ENCODE data around the gene MYO15B. TPM values are rescaled to one million over a fixed set of nuclear protein-coding genes. Genes with fewer than 3 reads are reported as not detected.

Gene MYO15B
- total and polyA plus RNA-seq, 2 donors = 78.1 to 108 TPM

DNA sequence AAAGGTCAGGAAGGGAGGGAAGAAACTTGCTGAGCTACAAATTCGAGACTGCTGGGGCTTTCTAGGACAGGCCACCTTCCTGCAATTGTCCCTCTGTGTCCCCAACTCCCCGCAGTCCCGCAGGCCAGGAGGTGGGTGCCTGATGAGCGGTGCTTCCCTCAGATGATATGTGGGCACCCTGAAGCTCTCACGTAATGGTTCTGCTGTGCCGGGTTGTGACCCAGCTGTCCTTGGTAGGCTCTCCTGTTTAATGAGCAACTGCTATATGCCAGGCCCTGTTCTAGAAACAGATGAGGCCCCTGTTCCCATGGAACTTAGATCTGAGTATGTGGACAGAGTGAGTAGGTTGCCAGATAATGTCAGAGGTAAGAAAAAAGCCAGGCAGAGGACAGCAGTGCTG lies 22.0 kb upstream of the MYO15B start:
- H3K36me3 ChIP-seq (ENCODE audit: insufficient read depth) = no peaks in the 10 kb centered on the region
- H3K4me3 ChIP-seq (ENCODE audit: low read depth, low read length) = no peak overlapping the region
- no peak overlapping the region for H3K27ac ChIP-seq (ENCODE audit: low read depth)
- no peak for DNase-seq (ENCODE audit: extremely low spot score)
- H3K4me1 ChIP-seq (ENCODE audit: insufficient read depth) = no peaks in the 10 kb centered on the region
- WGBS = 90% methylated on average over 6 of the region's 6 CpGs

DNA sequence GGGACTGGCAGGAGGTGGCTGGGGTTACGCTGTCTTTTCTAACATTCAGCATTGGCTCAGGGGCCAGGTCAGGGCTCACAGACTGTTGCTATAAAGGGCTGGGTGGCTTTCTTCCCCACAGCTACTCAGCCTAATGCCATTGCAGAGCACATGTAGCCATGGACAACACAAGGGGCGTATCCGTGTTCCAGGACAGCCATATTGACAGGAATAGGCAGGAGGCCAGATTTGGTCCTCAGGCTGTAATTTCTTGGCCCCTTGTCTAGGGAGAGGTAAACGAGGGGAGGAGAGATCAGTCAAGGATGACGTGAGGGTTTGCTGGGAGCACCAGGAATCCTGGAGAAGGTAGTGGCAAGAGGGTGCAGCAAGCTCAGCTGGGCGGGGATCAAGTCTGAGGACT lies 21.2 kb upstream of the MYO15B start:
- DNase-seq (ENCODE audit: extremely low spot score) = no peak
- H3K4me3 ChIP-seq (ENCODE audit: low read depth, low read length) = no peak overlapping the region
- 66% methylated on average over 6 of the region's 6 CpGs for WGBS
- H3K4me1 ChIP-seq (ENCODE audit: insufficient read depth) = no peaks in the 10 kb centered on the region
- H3K27ac ChIP-seq (ENCODE audit: low read depth) = no peak overlapping the region
- no peaks in the 10 kb centered on the region for H3K36me3 ChIP-seq (ENCODE audit: insufficient read depth)

DNA sequence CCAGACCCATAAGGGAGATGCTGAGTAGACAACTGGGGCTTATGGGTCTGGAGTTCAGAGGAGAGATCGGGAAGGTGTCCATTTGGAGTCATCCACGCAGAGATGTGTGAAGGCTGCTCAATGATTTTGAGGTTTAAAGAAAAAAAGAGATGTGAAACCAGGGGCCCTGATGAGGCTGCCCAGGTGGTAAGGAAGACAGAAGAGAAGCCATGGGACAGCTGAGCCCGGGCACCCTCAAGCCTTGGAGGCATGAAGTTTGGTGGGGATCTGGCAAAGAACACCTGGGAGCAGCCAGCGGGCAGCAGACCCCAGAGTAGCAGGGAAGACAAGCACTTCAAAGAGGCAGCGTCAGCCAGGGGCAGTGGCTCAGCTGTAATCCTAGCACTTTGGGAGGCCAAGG lies 20.8 kb upstream of the MYO15B start:
- H3K4me1 ChIP-seq (ENCODE audit: insufficient read depth) = no peaks in the 10 kb centered on the region
- H3K36me3 ChIP-seq (ENCODE audit: insufficient read depth) = no peaks in the 10 kb centered on the region
- no peak for DNase-seq (ENCODE audit: extremely low spot score)
- 91% methylated on average over 5 of the region's 5 CpGs for WGBS
- H3K4me3 ChIP-seq (ENCODE audit: low read depth, low read length) = no peak overlapping the region
- no peak overlapping the region for H3K27ac ChIP-seq (ENCODE audit: low read depth)

DNA sequence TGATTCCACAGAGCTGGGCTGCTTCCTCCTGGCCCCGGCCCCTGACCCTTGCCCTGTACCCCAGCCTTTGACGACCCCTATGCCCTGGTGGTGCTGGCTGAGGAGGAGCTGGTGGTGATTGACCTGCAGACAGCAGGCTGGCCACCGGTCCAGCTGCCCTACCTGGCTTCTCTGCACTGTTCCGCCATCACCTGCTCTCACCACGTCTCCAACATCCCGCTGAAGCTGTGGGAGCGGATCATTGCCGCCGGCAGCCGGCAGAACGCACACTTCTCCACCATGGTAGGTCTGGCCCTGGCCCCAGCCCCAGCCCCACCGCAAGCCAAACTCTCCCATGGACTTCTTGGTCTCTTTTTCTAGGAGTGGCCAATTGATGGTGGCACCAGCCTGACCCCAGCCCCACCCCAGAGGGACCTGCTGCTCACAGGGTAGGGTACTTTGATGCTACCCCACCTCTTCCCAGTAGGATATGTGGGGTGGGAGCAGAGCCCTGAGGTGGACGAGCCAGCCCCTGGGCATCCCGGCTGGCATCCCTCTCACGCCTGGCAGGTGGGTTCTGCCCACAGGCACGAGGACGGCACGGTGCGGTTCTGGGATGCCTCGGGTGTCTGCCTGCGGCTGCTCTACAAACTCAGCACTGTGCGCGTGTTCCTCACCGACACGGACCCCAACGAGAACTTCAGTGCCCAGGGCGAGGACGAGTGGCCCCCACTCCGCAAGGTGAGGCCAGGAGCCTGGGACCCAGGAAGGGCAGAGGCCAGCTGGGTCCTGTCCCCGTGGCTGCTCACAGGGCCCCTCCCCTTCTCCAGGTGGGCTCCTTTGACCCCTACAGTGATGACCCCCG lies 19.0 kb upstream of the MYO15B start:
- no peak for DNase-seq (ENCODE audit: extremely low spot score)
- H3K36me3 ChIP-seq (ENCODE audit: insufficient read depth) = no peaks in the 10 kb centered on the region
- WGBS = 94% methylated on average over 31 of the region's 31 CpGs
- H3K4me3 ChIP-seq (ENCODE audit: low read depth, low read length) = no peak overlapping the region
- H3K4me1 ChIP-seq (ENCODE audit: insufficient read depth) = no peaks in the 10 kb centered on the region
- no peak overlapping the region for H3K27ac ChIP-seq (ENCODE audit: low read depth)

DNA sequence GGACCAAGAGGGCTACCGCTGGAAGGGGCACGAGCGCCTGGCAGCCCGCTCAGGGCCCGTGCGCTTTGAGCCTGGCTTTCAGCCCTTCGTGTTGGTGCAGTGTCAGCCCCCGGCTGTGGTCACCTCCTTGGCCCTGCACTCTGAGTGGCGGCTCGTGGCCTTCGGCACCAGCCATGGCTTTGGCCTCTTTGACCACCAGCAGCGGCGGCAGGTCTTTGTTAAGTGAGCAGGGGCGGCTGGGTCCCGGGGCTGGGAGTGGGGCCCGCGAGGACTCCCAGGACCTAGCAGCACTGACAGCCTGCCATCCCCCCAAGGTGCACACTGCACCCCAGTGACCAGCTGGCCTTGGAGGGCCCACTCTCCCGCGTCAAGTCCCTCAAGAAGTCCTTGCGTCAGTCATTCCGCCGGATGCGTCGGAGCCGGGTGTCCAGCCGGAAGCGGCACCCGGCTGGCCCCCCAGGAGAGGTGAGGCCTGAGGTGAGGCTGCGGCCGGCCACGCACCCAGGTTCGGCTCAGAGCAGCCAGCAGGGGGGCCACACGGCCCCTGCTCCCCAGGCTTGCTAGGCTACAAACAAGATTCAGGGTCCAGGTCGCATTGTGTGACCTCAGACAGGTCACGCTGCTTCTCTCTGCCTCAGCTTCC lies 17.4 kb upstream of the MYO15B start:
- Histone ChIP-seq H3K4me1 (ENCODE audit: insufficient read depth) (no peaks in the 10 kb centered on the region), H3K4me3 (ENCODE audit: low read depth, low read length) (no peak overlapping the region), H3K36me3 (ENCODE audit: insufficient read depth) (peaks cover 4% of the 10 kb centered on the region), H3K27ac (ENCODE audit: low read depth) (no peak overlapping the region)
- WGBS = 92% methylated on average over 35 of the region's 35 CpGs
- no peak for DNase-seq (ENCODE audit: extremely low spot score)

DNA sequence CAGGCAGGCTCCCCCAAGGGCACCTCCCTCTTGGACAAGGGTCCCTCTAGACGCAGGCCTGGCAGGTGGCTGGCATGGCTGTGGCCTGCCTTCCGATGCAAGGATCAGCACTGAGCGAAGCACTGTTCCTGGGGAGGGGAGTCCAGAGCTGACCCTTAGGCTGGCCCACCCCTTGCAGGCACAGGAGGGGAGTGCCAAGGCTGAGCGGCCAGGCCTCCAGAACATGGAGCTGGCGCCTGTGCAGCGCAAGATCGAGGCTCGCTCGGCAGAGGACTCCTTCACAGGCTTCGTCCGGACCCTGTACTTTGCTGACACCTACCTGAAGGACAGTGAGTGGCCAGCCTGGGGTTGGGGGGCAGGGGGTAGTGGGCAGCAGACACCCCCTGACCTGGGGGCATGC lies 16.8 kb upstream of the MYO15B start:
- Histone ChIP-seq H3K36me3 (ENCODE audit: insufficient read depth) (peaks cover 4% of the 10 kb centered on the region), H3K4me1 (ENCODE audit: insufficient read depth) (no peaks in the 10 kb centered on the region), H3K27ac (ENCODE audit: low read depth) (no peak overlapping the region), H3K4me3 (ENCODE audit: low read depth, low read length) (no peak overlapping the region)
- DNase-seq (ENCODE audit: extremely low spot score) = no peak
- 91% methylated on average over 11 of the region's 11 CpGs for WGBS

DNA sequence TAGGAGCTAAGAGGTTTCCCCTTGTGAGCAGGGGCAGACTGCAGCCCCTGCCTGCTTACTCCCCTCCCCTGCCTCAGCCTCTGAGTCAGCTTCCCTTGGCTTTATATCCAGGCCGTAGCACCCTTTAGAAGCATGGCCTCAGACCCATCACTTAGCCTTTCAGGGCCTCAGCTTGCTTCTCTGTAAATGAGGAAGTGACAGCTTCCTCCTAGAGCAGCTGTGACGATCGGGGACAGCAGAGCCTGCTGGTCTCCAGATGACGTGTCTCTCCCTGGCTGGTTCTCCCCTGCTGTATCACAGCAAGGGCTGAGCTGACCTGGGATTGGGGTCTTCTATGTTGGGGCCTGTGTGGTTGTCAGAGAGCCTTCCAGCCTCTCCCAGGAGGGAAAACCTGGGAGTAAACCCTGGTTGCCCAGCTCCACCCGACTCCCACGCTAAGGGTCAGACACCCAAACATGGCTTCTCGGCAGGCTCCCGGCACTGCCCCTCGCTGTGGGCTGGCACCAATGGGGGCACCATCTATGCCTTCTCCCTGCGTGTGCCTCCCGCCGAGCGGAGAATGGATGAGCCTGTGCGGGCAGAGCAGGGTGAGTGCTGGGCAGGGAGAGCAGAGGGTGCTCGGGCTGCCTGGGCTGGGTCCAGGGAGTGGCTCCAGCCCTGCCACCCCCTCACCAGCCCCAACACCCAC lies 16.3 kb upstream of the MYO15B start:
- no peaks in the 10 kb centered on the region for H3K4me1 ChIP-seq (ENCODE audit: insufficient read depth)
- no peak overlapping the region for H3K4me3 ChIP-seq (ENCODE audit: low read depth, low read length)
- WGBS = 86% methylated on average over 15 of the region's 15 CpGs
- H3K27ac ChIP-seq (ENCODE audit: low read depth) = no peak overlapping the region
- peaks cover 4% of the 10 kb centered on the region for H3K36me3 ChIP-seq (ENCODE audit: insufficient read depth)
- DNase-seq (ENCODE audit: extremely low spot score) = no peak

DNA sequence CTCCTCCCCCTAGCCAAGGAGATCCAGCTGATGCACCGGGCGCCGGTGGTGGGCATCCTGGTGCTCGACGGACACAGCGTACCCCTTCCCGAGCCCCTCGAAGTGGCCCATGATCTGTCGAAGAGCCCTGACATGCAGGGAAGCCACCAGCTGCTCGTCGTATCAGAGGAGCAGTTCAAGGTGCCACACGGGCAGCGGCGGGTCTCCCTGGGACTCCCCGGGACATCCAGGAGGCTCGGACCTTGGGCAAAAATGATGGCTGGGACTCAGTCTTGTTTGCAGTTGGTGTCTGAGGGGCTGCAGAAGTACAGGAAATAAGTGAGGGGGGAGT lies 15.8 kb upstream of the MYO15B start:
- Histone ChIP-seq H3K36me3 (ENCODE audit: insufficient read depth) (peaks cover 4% of the 10 kb centered on the region), H3K27ac (ENCODE audit: low read depth) (no peak overlapping the region), H3K4me1 (ENCODE audit: insufficient read depth) (no peaks in the 10 kb centered on the region), H3K4me3 (ENCODE audit: low read depth, low read length) (no peak overlapping the region)
- DNase-seq (ENCODE audit: extremely low spot score) = no peak
- 83% methylated on average over 16 of the region's 16 CpGs for WGBS

DNA sequence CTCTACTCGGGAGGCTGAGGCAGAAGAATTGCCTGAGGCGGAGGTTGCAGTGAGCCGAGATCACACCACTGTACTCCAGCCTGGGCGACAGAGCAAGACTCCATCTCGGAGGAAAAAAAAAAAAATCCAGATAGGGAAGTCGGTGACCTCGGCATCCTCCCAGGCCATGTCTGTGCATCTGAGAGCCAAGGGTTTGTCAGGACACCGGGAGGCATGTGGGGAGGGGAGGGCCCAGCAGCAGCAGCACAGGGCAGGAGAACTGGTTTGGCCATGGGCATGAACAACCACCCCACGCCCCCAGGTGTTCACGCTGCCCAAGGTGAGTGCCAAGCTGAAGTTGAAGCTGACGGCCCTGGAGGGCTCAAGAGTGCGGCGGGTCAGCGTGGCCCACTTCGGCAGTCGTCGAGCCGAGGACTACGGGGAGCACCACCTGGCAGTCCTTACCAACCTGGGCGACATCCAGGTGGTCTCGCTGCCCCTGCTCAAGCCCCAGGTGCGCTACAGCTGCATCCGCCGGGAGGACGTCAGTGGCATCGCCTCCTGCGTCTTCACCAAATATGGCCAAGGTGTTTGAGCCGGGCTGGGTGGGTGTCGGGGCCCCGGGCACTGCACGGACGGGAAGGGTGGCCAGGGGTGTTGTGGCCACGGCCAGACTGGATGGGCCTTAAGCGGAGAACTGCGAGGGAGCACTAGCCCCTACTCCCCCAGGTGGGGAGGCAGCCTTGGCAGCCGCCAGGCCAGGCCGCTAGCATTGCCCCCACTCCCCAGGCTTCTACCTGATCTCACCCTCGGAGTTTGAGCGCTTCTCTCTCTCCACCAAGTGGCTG lies 14.7 kb upstream of the MYO15B start:
- 93% methylated on average over 39 of the region's 39 CpGs for WGBS
- Histone ChIP-seq H3K4me3 (ENCODE audit: low read depth, low read length) (no peak overlapping the region), H3K27ac (ENCODE audit: low read depth) (no peak overlapping the region), H3K36me3 (ENCODE audit: insufficient read depth) (peaks cover 4% of the 10 kb centered on the region), H3K4me1 (ENCODE audit: insufficient read depth) (no peaks in the 10 kb centered on the region)
- DNase-seq (ENCODE audit: extremely low spot score) = no peak

DNA sequence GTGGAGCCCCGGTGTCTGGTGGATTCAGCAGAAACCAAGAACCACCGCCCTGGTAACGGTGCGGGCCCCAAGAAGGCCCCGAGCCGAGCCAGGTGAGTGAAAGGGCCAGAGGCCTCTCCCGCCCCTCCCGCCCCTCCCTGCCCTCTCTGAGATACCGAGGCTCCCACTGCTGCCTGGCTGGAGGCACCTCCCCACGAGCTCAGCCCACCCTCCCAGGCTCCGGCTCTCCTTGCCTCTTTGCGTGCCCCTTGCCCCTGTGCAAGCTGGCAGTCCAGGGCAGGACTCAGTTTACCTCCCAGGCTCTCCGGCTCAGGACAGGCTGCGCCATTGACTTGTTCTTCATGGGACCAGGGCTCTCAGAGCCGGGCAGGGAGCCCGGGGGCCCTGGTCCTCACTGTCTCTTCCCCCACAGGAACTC lies 14.1 kb upstream of the MYO15B start:
- peaks cover 4% of the 10 kb centered on the region for H3K36me3 ChIP-seq (ENCODE audit: insufficient read depth)
- H3K4me3 ChIP-seq (ENCODE audit: low read depth, low read length) = no peak overlapping the region
- no peak for DNase-seq (ENCODE audit: extremely low spot score)
- H3K27ac ChIP-seq (ENCODE audit: low read depth) = no peak overlapping the region
- H3K4me1 ChIP-seq (ENCODE audit: insufficient read depth) = no peaks in the 10 kb centered on the region
- 83% methylated on average over 16 of the region's 16 CpGs for WGBS

DNA sequence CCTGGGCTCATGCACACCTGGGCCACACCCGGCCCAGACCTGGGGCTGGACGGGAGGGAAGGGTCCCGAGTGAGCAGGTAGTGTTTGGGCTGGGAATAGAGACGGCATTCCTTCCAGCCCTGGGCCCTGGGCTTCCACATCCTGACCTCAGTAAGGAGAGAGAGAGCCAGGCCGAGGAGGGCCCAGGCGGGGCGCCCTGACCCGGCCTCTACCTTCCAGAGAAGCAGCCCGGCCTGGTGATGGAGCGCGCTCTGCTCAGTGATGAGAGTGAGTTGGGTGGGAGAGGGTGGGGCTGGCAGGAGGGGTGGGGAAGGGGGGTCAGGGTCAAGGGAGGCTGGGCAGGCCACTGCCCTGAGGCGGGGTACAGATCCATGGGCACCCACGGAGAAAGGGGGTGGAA lies 13.6 kb upstream of the MYO15B start:
- Histone ChIP-seq H3K4me1 (ENCODE audit: insufficient read depth) (no peaks in the 10 kb centered on the region), H3K27ac (ENCODE audit: low read depth) (no peak overlapping the region), H3K36me3 (ENCODE audit: insufficient read depth) (peaks cover 4% of the 10 kb centered on the region), H3K4me3 (ENCODE audit: low read depth, low read length) (no peak overlapping the region)
- no peak for DNase-seq (ENCODE audit: extremely low spot score)
- WGBS = 93% methylated on average over 13 of the region's 13 CpGs

DNA sequence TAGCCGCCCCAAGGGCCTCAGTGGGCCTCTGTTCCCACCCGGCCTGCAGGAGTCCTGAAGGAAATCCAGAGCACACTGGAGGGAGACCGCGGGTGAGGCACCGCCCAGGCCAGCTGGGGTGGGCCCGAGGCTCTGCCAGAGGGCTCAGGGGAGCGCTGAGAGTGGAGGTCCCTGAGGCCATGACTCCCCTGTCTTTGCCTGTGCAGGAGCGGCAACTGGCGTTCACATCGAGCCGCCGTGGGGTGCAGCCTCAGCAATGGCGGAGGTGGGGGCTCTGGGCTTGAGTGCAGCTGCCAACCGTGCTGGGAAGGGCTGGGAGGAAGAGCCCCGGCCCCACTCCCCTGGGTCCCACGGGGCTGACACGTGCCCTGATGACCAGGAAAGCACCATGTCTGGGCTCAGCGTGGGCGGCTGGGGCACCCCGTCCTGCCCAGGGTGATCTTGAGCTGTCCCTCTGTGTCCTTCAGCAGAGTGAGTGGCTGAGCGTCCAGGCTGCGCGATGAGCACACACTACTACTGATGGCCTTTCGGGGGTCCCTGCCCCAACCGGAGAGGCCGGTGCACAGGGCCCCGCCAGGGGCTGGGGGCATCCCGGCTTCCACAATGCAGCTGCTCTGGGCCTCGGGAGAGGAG lies 13.1 kb upstream of the MYO15B start:
- 86% methylated on average over 29 of the region's 29 CpGs for WGBS
- H3K27ac ChIP-seq (ENCODE audit: low read depth) = no peak overlapping the region
- peaks cover 4% of the 10 kb centered on the region for H3K36me3 ChIP-seq (ENCODE audit: insufficient read depth)
- no peak for DNase-seq (ENCODE audit: extremely low spot score)
- H3K4me3 ChIP-seq (ENCODE audit: low read depth, low read length) = no peak overlapping the region
- H3K4me1 ChIP-seq (ENCODE audit: insufficient read depth) = no peaks in the 10 kb centered on the region

DNA sequence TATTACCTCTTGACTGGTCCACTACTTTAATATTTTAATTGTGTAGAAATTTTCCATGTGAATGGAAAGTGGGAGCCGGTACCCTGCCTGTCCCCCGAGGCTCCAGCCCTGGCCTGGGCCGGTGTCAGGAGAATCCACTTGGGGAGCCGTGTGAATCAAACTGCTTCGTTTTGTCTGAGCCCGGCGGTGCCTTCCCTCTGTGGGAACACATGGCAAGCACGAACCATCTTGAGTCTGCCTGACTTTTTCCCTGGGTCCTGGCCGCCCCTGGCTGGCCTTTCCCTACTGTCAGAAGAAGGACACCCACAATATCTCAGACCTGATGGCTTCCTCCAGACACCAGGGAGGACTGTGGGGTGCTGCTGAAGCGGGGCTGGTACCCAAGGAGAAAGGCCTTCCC lies 12.4 kb upstream of the MYO15B start:
- Histone ChIP-seq H3K4me3 (ENCODE audit: low read depth, low read length) (no peak overlapping the region), H3K27ac (ENCODE audit: low read depth) (no peak overlapping the region), H3K36me3 (ENCODE audit: insufficient read depth) (peaks cover 4% of the 10 kb centered on the region), H3K4me1 (ENCODE audit: insufficient read depth) (no peaks in the 10 kb centered on the region)
- 86% methylated on average over 10 of the region's 10 CpGs for WGBS
- no peak for DNase-seq (ENCODE audit: extremely low spot score)

All from urinary bladder (tissue), 4 donors.